Colonic mucosa (tissue), 4 donors: ENCODE measurements around the gene RCN1. TPM values are rescaled to one million over a fixed set of nuclear protein-coding genes. Genes with fewer than 3 reads are reported as not detected.

Source experiments
- DNase-seq: peaks from one replicate; pipeline ENCODE4 v3.0.0-alpha.2; 2020
- H3K27ac ChIP-seq: fragments of 200-600 bp; one replicate; pipeline ENCODE4 v1.8.0; 2021
- H3K27me3 ChIP-seq: fragments of 200-600 bp; one replicate; pipeline ENCODE4 v1.8.0; 2021
- H3K36me3 ChIP-seq: fragments of 200-600 bp; one replicate; pipeline ENCODE4 v1.8.0; 2021
- H3K4me1 ChIP-seq: fragments of 200-600 bp; one replicate; pipeline ENCODE4 v1.8.0; 2021; ENCODE audit warnings: mild to moderate bottlenecking
- H3K4me3 ChIP-seq: fragments of 200-600 bp; one replicate; pipeline ENCODE4 v1.8.0; 2021
- H3K9ac ChIP-seq, 2 donors: one replicate each; pipeline ENCODE4 v1.7.0; 2013; ENCODE audit warnings: control low read depth in 2 of 2, low read depth in 2 of 2, low read length in 2 of 2
- H3K9me3 ChIP-seq: fragments of 200-600 bp; one replicate; pipeline ENCODE4 v1.8.0; 2021
- CTCF ChIP-seq: fragments of 200-600 bp; IDR thresholded peaks from one replicate; pipeline ENCODE4 v1.8.0; 2022; ENCODE audit warnings: antibody characterized with exemption, mild to moderate bottlenecking
- intact Hi-C: fragments of 100-400 bp; cut with DNase I; formaldehyde crosslinking; loops from one replicate; pipeline ENCODE4 v1.14.1; 2022
- total RNA-seq, 2 donors: library from RNA; stranded (reverse); fragmentation: NEBNext Ultra II Directional in 1 of 2; extraction: Animal tissue kit (Norgen Biotek cat#: 25700) in 1 of 2; gene quantifications; one replicate each; pipeline ENCODE4 v1.2.1, GENCODE V29; 2021
- donor health status: healthy.
- donor health status: DM: no; HTN: no; CAD: no.
- donor health status: DM: no; HTN: no; CAD: no.

Gene RCN1
- total RNA-seq, 2 donors from 2014 or later: 51.0 to 52.7 TPM

DNA sequence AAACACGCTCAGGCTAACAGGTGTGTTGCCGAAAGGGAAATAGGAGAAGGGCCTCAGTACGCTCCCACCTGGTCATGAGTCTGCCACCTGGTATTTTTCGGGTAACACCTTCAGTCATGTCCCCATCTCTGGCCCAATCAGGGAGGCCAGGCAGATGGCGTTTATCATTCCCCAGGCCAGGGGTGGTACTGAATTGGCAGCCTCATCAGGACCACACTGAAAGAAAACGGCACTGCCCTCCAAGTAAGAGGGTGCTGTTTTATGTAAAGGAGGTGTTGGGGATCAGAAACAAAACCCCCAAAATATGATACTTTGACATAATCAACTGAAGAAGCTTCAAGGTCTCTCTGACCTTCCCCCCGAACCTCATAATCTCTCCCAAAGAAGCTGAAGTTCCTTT lies 58.9 kb downstream of the RCN1 start:
- no peak for TF ChIP-seq CTCF
- Histone ChIP-seq H3K9ac (no peak overlapping the region), H3K9me3 (no peaks in the 10 kb centered on the region), H3K4me3 (no peak overlapping the region), H3K27me3 (no peaks in the 10 kb centered on the region), H3K4me1 (no peaks in the 10 kb centered on the region), H3K36me3 (no peaks in the 10 kb centered on the region), H3K27ac (no peak overlapping the region)
- intact Hi-C loops: no loop called here
- no peak for DNase-seq

DNA sequence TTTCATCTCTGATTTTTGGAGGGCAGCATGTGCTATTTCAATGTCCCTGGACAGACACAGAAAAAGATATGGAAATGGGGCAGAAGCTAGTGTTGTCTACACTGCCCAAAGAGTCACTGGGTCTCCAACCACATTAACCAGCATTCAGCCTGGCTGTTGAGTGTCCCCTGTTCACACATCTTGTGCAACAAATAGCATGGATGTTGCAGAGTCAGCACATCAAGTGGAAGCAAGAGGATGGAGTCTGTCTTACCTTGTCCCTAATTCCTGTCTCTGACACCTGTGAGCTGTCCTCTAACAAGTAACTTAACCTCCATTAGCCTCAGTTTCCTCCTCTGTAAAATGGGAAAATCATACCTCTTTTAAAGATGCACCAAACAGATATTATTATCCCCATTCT lies 60.2 kb downstream of the RCN1 start:
- Histone ChIP-seq H3K4me1 (no peaks in the 10 kb centered on the region), H3K9me3 (no peaks in the 10 kb centered on the region), H3K4me3 (no peak overlapping the region), H3K9ac (no peak overlapping the region), H3K36me3 (no peaks in the 10 kb centered on the region), H3K27me3 (no peaks in the 10 kb centered on the region), H3K27ac (no peak overlapping the region)
- no peak for TF ChIP-seq CTCF
- intact Hi-C loops: no loop called here
- no peak for DNase-seq

- Histone ChIP-seq H3K9me3 (no peaks in the 10 kb centered on the region), H3K9ac (no peak overlapping the region), H3K27me3 (no peaks in the 10 kb centered on the region), H3K27ac (no peak overlapping the region), H3K4me1 (no peaks in the 10 kb centered on the region), H3K4me3 (no peak overlapping the region), H3K36me3 (no peaks in the 10 kb centered on the region)
- no peak for DNase-seq
- no peak for TF ChIP-seq CTCF
- intact Hi-C loops: no loop called here
Observed at GRCh38 chr11:32152216-32152615, 61.3 kb downstream of the RCN1 start.

DNA sequence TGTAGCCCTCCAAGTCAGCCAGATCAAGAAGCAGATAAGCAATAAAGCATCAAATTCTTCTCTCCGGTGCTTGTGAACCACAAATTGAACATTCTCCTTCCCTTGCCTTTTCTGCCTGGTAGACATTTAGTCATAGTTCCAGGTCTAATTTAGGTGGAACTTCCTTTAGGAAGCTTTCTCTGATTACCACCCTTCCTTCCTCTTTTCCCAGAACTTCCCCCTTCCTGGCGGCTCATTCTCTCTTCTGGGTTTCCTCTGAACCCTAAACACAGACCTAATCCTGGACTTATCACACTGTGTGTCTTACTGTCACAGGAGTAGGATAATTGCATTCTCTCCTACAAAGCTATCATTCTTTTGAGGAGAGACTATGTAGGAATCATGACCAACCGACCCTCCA lies 61.9 kb downstream of the RCN1 start:
- no peak overlapping the region for H3K4me3 ChIP-seq
- H3K9ac ChIP-seq: no peak overlapping the region
- H3K4me1 ChIP-seq: no peaks in the 10 kb centered on the region
- H3K36me3 ChIP-seq: no peaks in the 10 kb centered on the region
- no peak overlapping the region for H3K27ac ChIP-seq
- intact Hi-C loops: no loop called here
- H3K9me3 ChIP-seq: no peaks in the 10 kb centered on the region
- no peak for DNase-seq
- no peaks in the 10 kb centered on the region for H3K27me3 ChIP-seq
- TF ChIP-seq CTCF: no peak

DNA sequence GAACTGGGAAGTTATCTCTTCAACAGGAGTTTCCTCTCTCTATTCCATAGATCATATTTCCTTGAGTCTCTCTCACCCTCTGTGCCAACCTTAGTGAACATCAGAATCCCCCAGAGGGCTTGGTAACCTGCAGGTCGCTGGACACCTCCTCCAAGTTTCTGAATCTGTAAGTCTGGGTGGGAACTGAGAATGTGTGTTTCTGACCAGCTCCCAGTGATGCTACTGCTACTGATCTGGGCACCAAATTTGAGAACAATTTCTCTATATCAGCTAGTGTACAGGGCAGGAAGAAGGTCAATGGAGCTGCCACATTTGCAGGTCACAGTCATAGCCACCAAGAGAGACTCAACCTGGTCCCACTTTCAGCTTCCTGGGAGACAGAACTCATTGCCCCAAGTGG lies 62.9 kb downstream of the RCN1 start:
- Histone ChIP-seq H3K4me1 (no peaks in the 10 kb centered on the region), H3K36me3 (no peaks in the 10 kb centered on the region), H3K9me3 (no peaks in the 10 kb centered on the region), H3K27me3 (no peaks in the 10 kb centered on the region), H3K9ac (no peak overlapping the region), H3K27ac (no peak overlapping the region), H3K4me3 (no peak overlapping the region)
- no peak for TF ChIP-seq CTCF
- DNase-seq: no peak
- intact Hi-C loops: no loop called here

DNA sequence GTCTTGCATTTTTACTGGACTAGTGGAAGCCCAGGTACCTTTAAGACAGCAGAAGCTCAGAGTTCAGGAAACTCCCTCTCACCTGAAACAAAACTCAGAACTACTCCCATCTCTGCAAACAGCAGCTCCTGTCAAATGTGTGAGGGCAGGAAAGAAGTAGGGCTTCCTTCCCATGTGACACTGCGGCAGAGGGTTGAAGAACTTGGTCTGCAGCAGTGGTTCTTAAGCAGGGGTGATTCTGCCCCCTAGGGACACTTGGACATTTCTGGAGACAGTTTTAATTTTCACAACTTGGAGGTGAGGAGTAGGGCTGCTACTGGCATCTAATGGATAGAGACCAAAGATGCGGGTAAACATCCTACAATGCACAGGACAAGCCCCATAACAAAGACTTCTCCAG lies 63.4 kb downstream of the RCN1 start:
- Histone ChIP-seq H3K4me1 (no peaks in the 10 kb centered on the region), H3K9ac (no peak overlapping the region), H3K36me3 (no peaks in the 10 kb centered on the region), H3K27me3 (no peaks in the 10 kb centered on the region), H3K4me3 (no peak overlapping the region), H3K27ac (no peak overlapping the region), H3K9me3 (no peaks in the 10 kb centered on the region)
- intact Hi-C loops: no loop called here
- no peak for DNase-seq
- TF ChIP-seq CTCF: no peak
